Measurements from ENCODE around the gene PTPRN2.
"Not testable (repeated sequence)": the region's sequence is repeated elsewhere in the genome, so short reads cannot be mapped to it uniquely, and the experiment has no call there.

- TF ChIP-seq POLR2A, CTCF (IDR thresholded peaks at IDR 0.05): not testable (repeated sequence)
These were observed 63.7 kb downstream of the PTPRN2 start for GRCh38 chr7:158523877-158524276.
